Measurements from ENCODE around the gene ACSL6. TPM values are rescaled to one million over a fixed set of nuclear protein-coding genes. Genes with fewer than 3 reads are reported as not detected.

The ACSL6 gene
- total and polyA plus RNA-seq, 3 experiments from 2014 or later = 20.7 to 22.7 (median 21.8) TPM

- Mint-ChIP-seq H3K27ac (peak overlapping the region in 7 of 8 donors; percentile 84 to 98 (median 96)), H3K27me3 (no peaks in the 10 kb centered on the region), H3K9me3 (no peaks in the 10 kb centered on the region), H3K4me3 (peak overlapping the region in 2 of 7 donors; percentile 6 to 12), H3K36me3 (no peaks in the 10 kb centered on the region), H3K4me1 (peaks cover 48 to 70% (median 62%) of the 10 kb centered on the region in 3 donors)
- H3K9me3 ChIP-seq (ENCODE audit: low read length) = no peaks in the 10 kb centered on the region
- CTCF ChIA-PET = interaction anchor here (1.9 kb wide), 1 partner anchor 12 kb away, joined by 12 read pairs; no protein-coding TSS in a partner anchor
- no peaks in the 10 kb centered on the region for H3K36me3 ChIP-seq (ENCODE audit: insufficient read depth, low read length)
- H3K27me3 ChIP-seq (ENCODE audit: insufficient read depth, low read length, poor library complexity, severe bottlenecking) = no peaks in the 10 kb centered on the region
- POLR2A ChIA-PET = interaction anchor here (0.7 kb wide), 1 partner anchor 18 kb away, joined by 3 read pairs; no protein-coding TSS in a partner anchor
- peaks cover 37% of the 10 kb centered on the region for H3K4me1 ChIP-seq (ENCODE audit: insufficient read depth, low read length)
- no peak overlapping the region for H3K4me3 ChIP-seq (ENCODE audit: low read length)
- H3K27ac ChIP-seq (ENCODE audit: low read depth, low read length) = peak overlapping the region; percentile 34
- no peak for DNase-seq
These were observed 7.9 kb upstream of the ACSL6 start for GRCh38 chr5:132019337-132019736.

GRCh38 chr5:132017738-132018625 lies 6.5 kb upstream of the ACSL6 start:
- Mint-ChIP-seq H3K27me3 (peaks cover 0 to 4% of the 10 kb centered on the region in 2 donors), H3K4me1 (peaks cover 48 to 66% (median 56%) of the 10 kb centered on the region in 3 donors), H3K27ac (peak overlapping the region in 6 of 8 donors; percentile 65 to 94 (median 90)), H3K9me3 (no peaks in the 10 kb centered on the region), H3K36me3 (no peaks in the 10 kb centered on the region), H3K4me3 (peak overlapping the region in 6 of 7 donors; percentile 15 to 61 (median 32))
- ChIA-PET POLR2A (interaction anchor here (0.6 to 0.7 kb wide), 2 partner anchors 10 to 75 kb away, joined by 3 to 5 read pairs; no protein-coding TSS in a partner anchor), CTCF (interaction anchor here (0.8 kb wide), 1 partner anchor 429 kb away, joined by 3 read pairs; no protein-coding TSS in a partner anchor)
- Histone ChIP-seq H3K27ac (ENCODE audit: low read depth, low read length) (no peak overlapping the region), H3K27me3 (ENCODE audit: insufficient read depth, low read length, poor library complexity, severe bottlenecking) (no peaks in the 10 kb centered on the region), H3K9me3 (ENCODE audit: low read length) (no peaks in the 10 kb centered on the region), H3K4me3 (ENCODE audit: low read length) (no peak overlapping the region), H3K4me1 (ENCODE audit: insufficient read depth, low read length) (peaks cover 37% of the 10 kb centered on the region), H3K36me3 (ENCODE audit: insufficient read depth, low read length) (no peaks in the 10 kb centered on the region)
- no peak for DNase-seq

- Histone ChIP-seq H3K27me3 (ENCODE audit: insufficient read depth, low read length, poor library complexity, severe bottlenecking) (no peaks in the 10 kb centered on the region), H3K27ac (ENCODE audit: low read depth, low read length) (no peak overlapping the region), H3K9me3 (ENCODE audit: low read length) (no peaks in the 10 kb centered on the region), H3K36me3 (ENCODE audit: insufficient read depth, low read length) (no peaks in the 10 kb centered on the region), H3K4me1 (ENCODE audit: insufficient read depth, low read length) (peaks cover 37% of the 10 kb centered on the region), H3K4me3 (ENCODE audit: low read length) (no peak overlapping the region)
- H3K4me1 Mint-ChIP-seq = peaks cover 51 to 60% (median 56%) of the 10 kb centered on the region in 3 donors
- no peak for DNase-seq
- H3K27ac Mint-ChIP-seq = peak overlapping the region in 5 of 8 donors; percentile 29 to 91 (median 88)
- peaks cover 0 to 8% of the 10 kb centered on the region in 2 donors for H3K27me3 Mint-ChIP-seq
- no peaks in the 10 kb centered on the region for H3K9me3 Mint-ChIP-seq
- POLR2A ChIA-PET = no interaction called here
- H3K4me3 Mint-ChIP-seq = peak overlapping the region in 3 of 7 donors; percentile 15 to 61 (median 23)
- CTCF ChIA-PET = interaction anchor here (0.8 kb wide), 1 partner anchor 428 kb away, joined by 3 read pairs; no protein-coding TSS in a partner anchor
- H3K36me3 Mint-ChIP-seq = no peaks in the 10 kb centered on the region
These were observed 5.9 kb upstream of the ACSL6 start for GRCh38 chr5:132017316-132017715.

GRCh38 chr5:132016721-132017250 lies 5.3 kb upstream of the ACSL6 start:
- H3K9me3 ChIP-seq (ENCODE audit: low read length) = no peaks in the 10 kb centered on the region
- H3K27me3 Mint-ChIP-seq = peaks cover 2 to 9% of the 10 kb centered on the region in 2 donors
- no peaks in the 10 kb centered on the region for H3K36me3 ChIP-seq (ENCODE audit: insufficient read depth, low read length)
- ChIA-PET POLR2A (no interaction called here), CTCF (interaction anchor here (1.0 to 2.0 kb wide), 2 partner anchors 9 to 11 kb away, joined by 5 to 6 read pairs; no protein-coding TSS in a partner anchor)
- H3K4me3 ChIP-seq (ENCODE audit: low read length) = no peak overlapping the region
- peaks cover 42% of the 10 kb centered on the region for H3K4me1 ChIP-seq (ENCODE audit: insufficient read depth, low read length)
- H3K4me1 Mint-ChIP-seq = peaks cover 55 to 60% (median 59%) of the 10 kb centered on the region in 3 donors
- peak overlapping the region in 4 of 8 donors; percentile 22 to 74 (median 63) for H3K27ac Mint-ChIP-seq
- peak overlapping the region in 1 of 7 donors; percentile 24 for H3K4me3 Mint-ChIP-seq
- H3K36me3 Mint-ChIP-seq = no peaks in the 10 kb centered on the region
- H3K9me3 Mint-ChIP-seq = no peaks in the 10 kb centered on the region
- no peak for DNase-seq
- no peaks in the 10 kb centered on the region for H3K27me3 ChIP-seq (ENCODE audit: insufficient read depth, low read length, poor library complexity, severe bottlenecking)
- H3K27ac ChIP-seq (ENCODE audit: low read depth, low read length) = no peak overlapping the region

- peak overlapping the region in 4 of 8 donors; percentile 8 to 47 (median 30) for H3K27ac Mint-ChIP-seq
- Histone ChIP-seq H3K4me3 (ENCODE audit: low read length) (no peak overlapping the region), H3K4me1 (ENCODE audit: insufficient read depth, low read length) (peaks cover 24% of the 10 kb centered on the region), H3K9me3 (ENCODE audit: low read length) (no peaks in the 10 kb centered on the region), H3K36me3 (ENCODE audit: insufficient read depth, low read length) (no peaks in the 10 kb centered on the region), H3K27me3 (ENCODE audit: insufficient read depth, low read length, poor library complexity, severe bottlenecking) (peaks cover 3% of the 10 kb centered on the region), H3K27ac (ENCODE audit: low read depth, low read length) (no peak overlapping the region)
- H3K4me1 Mint-ChIP-seq = peaks cover 39 to 45% (median 43%) of the 10 kb centered on the region in 3 donors
- peaks cover 7 to 22% of the 10 kb centered on the region in 2 donors for H3K27me3 Mint-ChIP-seq
- H3K9me3 Mint-ChIP-seq = no peaks in the 10 kb centered on the region
- no peak for DNase-seq
- CTCF ChIA-PET = interaction anchor here (1.8 kb wide), 1 partner anchor 424 kb away, joined by 6 read pairs; no protein-coding TSS in a partner anchor
- peak overlapping the region in 5 of 7 donors; percentile 7 to 58 (median 45) for H3K4me3 Mint-ChIP-seq
- H3K36me3 Mint-ChIP-seq = no peaks in the 10 kb centered on the region
- POLR2A ChIA-PET = no interaction called here
These were observed 2.3 kb upstream of the ACSL6 start for GRCh38 chr5:132013711-132014110.

- H3K27me3 ChIP-seq (ENCODE audit: insufficient read depth, low read length, poor library complexity, severe bottlenecking) = peaks cover 3% of the 10 kb centered on the region
- no peak for DNase-seq
- no peaks in the 10 kb centered on the region for H3K9me3 Mint-ChIP-seq
- CTCF ChIA-PET = interaction anchor here (1.8 kb wide), 1 partner anchor 424 kb away, joined by 6 read pairs; no protein-coding TSS in a partner anchor
- POLR2A ChIA-PET = no interaction called here
- H3K36me3 Mint-ChIP-seq = no peaks in the 10 kb centered on the region
- H3K27me3 Mint-ChIP-seq = peaks cover 7 to 22% of the 10 kb centered on the region in 2 donors
- peak overlapping the region in 4 of 7 donors; percentile 45 to 79 (median 62) for H3K4me3 Mint-ChIP-seq
- H3K36me3 ChIP-seq (ENCODE audit: insufficient read depth, low read length) = no peaks in the 10 kb centered on the region
- H3K4me1 Mint-ChIP-seq = peaks cover 36 to 45% (median 44%) of the 10 kb centered on the region in 3 donors
- H3K9me3 ChIP-seq (ENCODE audit: low read length) = no peaks in the 10 kb centered on the region
- H3K4me3 ChIP-seq (ENCODE audit: low read length) = no peak overlapping the region
- H3K4me1 ChIP-seq (ENCODE audit: insufficient read depth, low read length) = peaks cover 20% of the 10 kb centered on the region
- H3K27ac Mint-ChIP-seq = peak overlapping the region in 3 of 8 donors; percentile 23 to 47 (median 45)
- no peak overlapping the region for H3K27ac ChIP-seq (ENCODE audit: low read depth, low read length)
These were observed 1.7 kb upstream of the ACSL6 start for GRCh38 chr5:132013006-132013689.

GRCh38 chr5:132012371-132013005 lies 1.0 kb upstream of the ACSL6 start:
- CTCF ChIA-PET = interaction anchor here (1.0 to 1.8 kb wide), 3 partner anchors 51 to 423 kb away, joined by 4 to 7 read pairs (median 6); no protein-coding TSS in a partner anchor
- Histone ChIP-seq H3K4me3 (ENCODE audit: low read length) (no peak overlapping the region), H3K9me3 (ENCODE audit: low read length) (no peaks in the 10 kb centered on the region), H3K27me3 (ENCODE audit: insufficient read depth, low read length, poor library complexity, severe bottlenecking) (peaks cover 3% of the 10 kb centered on the region), H3K27ac (ENCODE audit: low read depth, low read length) (no peak overlapping the region), H3K4me1 (ENCODE audit: insufficient read depth, low read length) (peaks cover 14% of the 10 kb centered on the region), H3K36me3 (ENCODE audit: insufficient read depth, low read length) (no peaks in the 10 kb centered on the region)
- Mint-ChIP-seq H3K27me3 (peaks cover 9 to 22% of the 10 kb centered on the region in 2 donors), H3K36me3 (no peaks in the 10 kb centered on the region), H3K27ac (peak overlapping the region in 6 of 8 donors; percentile 32 to 77 (median 58)), H3K4me1 (peaks cover 35 to 45% (median 44%) of the 10 kb centered on the region in 3 donors), H3K4me3 (peak overlapping the region; percentile 74 to 89 (median 78)), H3K9me3 (no peaks in the 10 kb centered on the region)
- POLR2A ChIA-PET = no interaction called here
- no peak for DNase-seq

All from CD8-positive, alpha-beta memory T cell (primary cell).